Neuron (in vitro differentiated cells): ENCODE measurements around the gene ATG12.
"Not testable (repeated sequence)": the region's sequence is repeated elsewhere in the genome, so short reads cannot be mapped to it uniquely, and the experiment has no call there.

Experiments used
- H2AFZ ChIP-seq: one replicate; pipeline ENCODE4 v1.6.1; 2013; ENCODE audit warnings: low read depth, mild to moderate bottlenecking, inconsistent platforms, low read length, moderate library complexity
- H3K27me3 ChIP-seq: one replicate; pipeline ENCODE4 v1.6.1; 2013; ENCODE audit warnings: low read length; ENCODE audit not compliant: insufficient read depth
- H3K36me3 ChIP-seq: one replicate; pipeline ENCODE4 v1.6.1; 2013; ENCODE audit warnings: low read length; ENCODE audit not compliant: insufficient read depth
- H3K4me1 ChIP-seq: one replicate; pipeline ENCODE4 v1.6.1; 2013; ENCODE audit warnings: low read length; ENCODE audit not compliant: insufficient read depth
- H3K4me3 ChIP-seq: 2 replicates; pipeline ENCODE4 v1.5.1; 2013; ENCODE audit warnings: mild to moderate bottlenecking, low read length, moderate library complexity
- H3K9me3 ChIP-seq: one replicate; pipeline ENCODE4 v1.6.1; 2013; ENCODE audit warnings: low read length

The ATG12 gene

DNA sequence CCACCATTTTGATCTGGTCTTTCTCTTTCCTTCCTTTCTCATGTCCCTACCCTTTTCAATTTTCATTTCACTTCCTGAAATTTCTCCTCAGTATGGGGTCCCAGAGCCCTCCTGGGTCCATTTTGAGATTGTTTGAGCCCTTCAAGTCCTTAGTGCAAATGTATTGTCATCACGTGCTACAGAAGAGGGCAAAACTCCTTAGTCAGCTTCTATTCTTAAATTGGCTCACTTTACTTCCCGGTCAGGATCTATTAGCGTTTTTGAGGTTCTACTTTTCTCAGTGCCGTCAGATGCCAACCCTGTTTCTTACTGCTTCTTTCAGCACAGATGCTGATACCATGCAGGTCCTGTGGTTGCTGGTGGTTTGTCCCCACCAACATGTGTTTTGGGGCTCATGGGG lies 5.9 kb downstream of the ATG12 start:
- Histone ChIP-seq H3K36me3 (peaks cover 59% of the 10 kb centered on the region), H3K27me3 (no peaks in the 10 kb centered on the region), H2AFZ (no peak overlapping the region), H3K4me3 (no peak overlapping the region), H3K4me1 (peaks cover 14% of the 10 kb centered on the region), H3K9me3 (no peaks in the 10 kb centered on the region)

DNA sequence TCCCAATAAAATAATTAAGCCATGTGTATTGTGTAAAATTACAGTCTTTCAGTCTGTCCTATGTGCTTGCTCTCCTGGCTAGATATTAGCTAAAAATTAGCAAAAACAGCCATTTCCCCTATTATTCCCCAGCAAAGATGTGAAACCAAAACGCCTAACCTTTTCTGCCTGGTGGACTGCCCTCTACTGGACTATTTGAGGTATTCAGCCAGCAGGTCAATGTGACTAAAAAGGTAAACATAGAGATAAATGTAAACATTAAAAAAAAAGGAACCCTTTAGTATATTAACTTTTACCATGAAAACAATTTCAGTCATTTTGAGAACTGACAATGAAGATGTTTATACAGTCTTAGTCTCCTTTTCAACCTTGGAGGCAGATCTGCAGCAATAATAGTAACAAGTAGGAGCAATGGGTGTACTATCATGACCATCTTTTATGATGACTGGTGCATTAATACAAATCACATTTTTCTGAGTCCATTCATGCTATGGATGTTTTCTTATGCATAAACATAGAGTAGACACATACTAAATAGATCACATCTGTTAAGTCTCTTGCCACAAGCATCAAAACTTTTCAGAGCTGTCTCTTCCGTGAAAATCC lies 10.1 kb downstream of the ATG12 start:
- Histone ChIP-seq H3K9me3 (no peaks in the 10 kb centered on the region), H3K4me1 (no peaks in the 10 kb centered on the region), H3K4me3 (no peak overlapping the region), H3K36me3 (peaks cover 66% of the 10 kb centered on the region), H3K27me3 (no peaks in the 10 kb centered on the region), H2AFZ (no peak overlapping the region)

DNA sequence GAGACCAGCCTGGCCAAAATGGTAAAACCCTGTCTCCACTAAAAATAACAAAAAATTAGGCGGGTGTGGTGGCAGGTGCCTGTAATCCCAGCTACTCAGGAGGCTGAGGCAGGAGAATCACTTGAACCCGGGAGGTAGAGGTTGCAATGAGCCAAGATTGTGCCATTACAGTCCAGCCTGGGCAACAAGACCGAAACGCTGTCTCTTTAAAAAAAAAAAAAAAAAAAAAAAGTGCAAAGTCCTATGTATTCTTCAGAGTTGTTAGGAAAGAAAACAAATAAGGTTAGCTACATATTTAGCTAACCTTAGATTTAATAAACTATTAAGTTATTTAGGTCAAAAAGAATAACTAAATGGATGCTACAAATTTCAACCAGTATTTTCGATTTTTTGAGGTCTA lies 11.5 kb downstream of the ATG12 start:
- H3K4me1 ChIP-seq, result no peaks in the 10 kb centered on the region
- H2AFZ ChIP-seq, result no peak overlapping the region
- H3K27me3 ChIP-seq, result no peaks in the 10 kb centered on the region
- no peaks in the 10 kb centered on the region for H3K9me3 ChIP-seq
- H3K36me3 ChIP-seq, result peaks cover 55% of the 10 kb centered on the region
- H3K4me3 ChIP-seq, result no peak overlapping the region

DNA sequence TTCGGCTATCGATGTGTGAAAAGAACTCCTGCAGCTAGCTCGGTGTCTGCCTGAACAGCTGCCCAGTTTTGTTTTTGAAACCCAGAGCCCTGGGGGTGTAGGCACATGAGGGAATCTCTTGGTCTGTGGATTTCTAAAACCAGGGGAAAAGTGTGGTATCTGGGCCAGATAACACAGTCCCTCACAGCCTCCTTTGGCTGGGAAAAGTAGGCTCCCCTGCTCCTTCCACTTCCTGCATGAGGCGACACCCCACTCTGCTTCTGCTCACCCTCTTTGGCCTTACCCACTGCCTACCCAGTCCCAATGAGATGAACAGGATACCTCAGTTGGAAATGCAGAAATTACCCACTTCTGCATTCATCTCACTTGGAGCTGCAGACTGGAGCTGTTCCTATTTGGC lies 15.4 kb downstream of the ATG12 start:
- Histone ChIP-seq H3K9me3 (no peaks in the 10 kb centered on the region), H3K27me3 (no peaks in the 10 kb centered on the region)

DNA sequence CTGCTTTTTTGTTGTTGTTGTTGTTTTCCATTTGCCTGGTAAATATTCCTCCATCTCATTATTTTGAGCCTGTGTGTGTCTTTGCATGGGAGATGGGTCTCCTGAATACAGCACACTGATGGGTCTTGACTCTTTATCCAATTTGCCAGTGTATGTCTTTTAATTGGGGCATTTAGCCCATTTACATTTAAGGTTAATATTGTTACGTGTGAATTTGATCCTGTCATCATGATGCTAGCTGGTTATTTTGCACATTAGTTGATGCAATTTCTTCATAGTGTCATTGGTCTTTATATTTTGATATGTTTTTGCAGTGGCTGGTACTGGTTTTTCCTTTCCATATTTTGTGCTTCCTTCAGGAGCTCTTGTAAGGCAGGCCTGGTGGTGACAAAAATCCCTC lies 16.4 kb downstream of the ATG12 start:
- peaks cover 20% of the 10 kb centered on the region for H3K36me3 ChIP-seq
- H3K27me3 ChIP-seq, H2AFZ ChIP-seq, H3K4me1 ChIP-seq, H3K9me3 ChIP-seq, H3K4me3 ChIP-seq: not testable (repeated sequence)

More for the DNA sequence above, 15.4 kb downstream of the ATG12 start:
- H3K4me3 ChIP-seq, result no peak overlapping the region
- peaks cover 28% of the 10 kb centered on the region for H3K36me3 ChIP-seq
- no peaks in the 10 kb centered on the region for H3K4me1 ChIP-seq
- no peak overlapping the region for H2AFZ ChIP-seq

DNA sequence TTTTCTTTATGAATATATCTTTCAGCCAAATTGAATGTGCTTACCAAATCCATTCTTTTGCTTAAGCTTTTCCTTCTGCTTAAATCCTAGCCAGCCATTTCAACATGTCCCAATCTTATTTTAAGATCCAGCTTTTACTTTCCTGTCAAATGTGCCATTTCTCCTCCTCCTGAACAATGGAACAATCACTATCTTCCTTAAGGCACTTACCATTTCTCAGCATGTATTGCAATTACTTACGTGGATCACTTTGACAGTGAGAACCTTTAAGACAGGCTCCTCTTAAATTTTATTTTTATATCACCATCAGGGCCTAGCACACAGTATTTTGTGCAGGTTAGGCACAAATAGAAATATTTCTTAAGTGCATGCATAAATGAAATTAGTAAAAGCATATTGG lies 20.5 kb downstream of the ATG12 start:
- no peak overlapping the region for H3K4me3 ChIP-seq
- H3K36me3 ChIP-seq, result no peaks in the 10 kb centered on the region
- no peak overlapping the region for H2AFZ ChIP-seq
- no peaks in the 10 kb centered on the region for H3K9me3 ChIP-seq
- peaks cover 11% of the 10 kb centered on the region for H3K4me1 ChIP-seq
- no peaks in the 10 kb centered on the region for H3K27me3 ChIP-seq

DNA sequence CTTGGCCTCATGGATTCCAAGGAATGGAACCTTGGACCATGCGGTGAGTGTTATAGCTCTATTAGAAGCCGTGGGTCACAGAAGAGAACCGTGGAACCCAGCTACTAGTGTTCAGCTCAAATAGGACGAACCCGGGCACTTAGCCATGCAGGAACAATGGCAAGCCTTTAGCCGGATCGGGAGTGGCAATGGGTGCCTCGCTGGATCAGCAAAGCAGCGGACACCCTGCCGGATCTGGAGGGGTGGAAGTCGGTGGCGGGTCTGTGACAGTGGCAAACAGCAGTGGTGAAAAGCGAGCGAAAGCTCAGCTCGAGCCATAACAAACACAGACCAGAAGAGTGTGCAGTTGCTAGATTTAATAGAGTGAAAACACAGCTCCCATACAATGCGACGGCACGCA lies 22.5 kb downstream of the ATG12 start:
- H3K36me3 ChIP-seq, result no peaks in the 10 kb centered on the region
- peaks cover 30% of the 10 kb centered on the region for H3K4me1 ChIP-seq
- no peak overlapping the region for H2AFZ ChIP-seq
- no peaks in the 10 kb centered on the region for H3K27me3 ChIP-seq
- no peaks in the 10 kb centered on the region for H3K9me3 ChIP-seq
- H3K4me3 ChIP-seq, result no peak overlapping the region

DNA sequence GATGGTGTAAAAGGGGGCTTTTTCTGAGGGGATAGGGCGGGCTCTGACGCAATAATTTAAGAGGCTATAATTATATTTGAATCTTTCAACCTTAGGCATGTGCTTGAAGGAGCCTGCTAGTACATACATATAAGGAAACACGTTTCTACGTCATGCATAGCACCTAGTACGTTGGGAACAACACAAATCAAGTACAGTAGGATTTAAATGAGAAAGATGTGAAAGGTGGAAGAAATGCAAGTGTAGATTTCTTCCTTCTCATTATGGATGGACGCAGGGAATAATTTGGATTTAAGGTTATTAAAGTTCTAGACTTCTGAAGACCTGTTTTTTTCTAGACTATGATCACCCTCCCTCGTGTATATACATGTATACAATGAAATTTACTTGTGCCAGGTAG lies 24.0 kb downstream of the ATG12 start:
- Histone ChIP-seq H3K27me3 (no peaks in the 10 kb centered on the region), H3K36me3 (peaks cover 2% of the 10 kb centered on the region), H3K4me1 (peaks cover 34% of the 10 kb centered on the region), H3K4me3 (peak overlapping the region; percentile 65), H2AFZ (no peak overlapping the region), H3K9me3 (no peaks in the 10 kb centered on the region)

DNA sequence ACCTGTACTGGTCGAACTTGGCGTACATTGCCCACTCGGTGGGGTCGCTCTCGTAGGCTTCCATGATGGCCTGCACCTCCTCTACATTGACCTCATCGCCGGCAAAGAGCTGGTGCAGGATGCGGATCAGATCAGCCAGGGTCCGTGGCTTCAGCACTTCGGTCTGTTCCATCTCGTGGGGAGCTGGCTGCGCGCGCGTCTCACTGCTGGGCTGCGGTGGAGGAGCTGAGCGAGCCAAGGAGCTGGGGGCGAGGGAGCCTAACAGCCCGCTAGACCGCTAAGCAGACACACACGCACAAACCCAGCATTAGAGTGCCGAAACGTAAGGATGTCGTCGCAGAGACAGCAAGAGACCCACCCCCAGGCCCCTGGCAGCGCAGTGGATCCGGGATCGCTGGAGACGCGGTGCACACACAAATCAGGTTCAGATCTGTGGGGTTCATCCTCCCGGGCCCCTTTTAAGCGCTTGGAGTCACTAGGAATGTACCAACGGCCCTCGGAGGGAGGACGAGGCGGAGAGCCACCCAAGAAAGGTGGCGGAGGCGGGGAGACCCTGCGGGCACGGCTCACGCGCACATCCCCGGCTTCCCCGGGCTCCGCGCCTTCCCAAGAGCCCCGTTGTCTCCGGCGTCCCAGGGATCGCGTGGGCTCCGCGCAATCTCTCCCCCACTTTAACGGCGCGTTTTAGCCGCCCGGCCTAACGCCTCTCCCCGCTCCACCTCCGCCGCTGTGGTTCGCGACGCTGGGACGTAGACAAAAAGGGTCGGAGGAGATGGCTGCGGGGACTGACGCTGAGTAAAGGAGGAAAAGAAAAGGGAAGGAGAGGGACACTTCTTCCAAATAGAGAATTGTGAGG lies 24.9 kb downstream of the ATG12 start, which contains the start of gene CDO1:
Gene CDO1, minus strand, starts transcription at position 434 of the 856 bp plus-strand sequence. Its CDS starts 262 bp downstream, at position 172.
- peak within 1 kb of the TSS; percentile 65 for H3K4me3 ChIP-seq
- no peaks in the 10 kb centered on the region for H3K9me3 ChIP-seq
- peaks cover 9% of the 10 kb centered on the region for H3K36me3 ChIP-seq
- peak within 1 kb of the TSS; percentile 85 for H2AFZ ChIP-seq
- no peaks in the 10 kb centered on the region for H3K27me3 ChIP-seq
- H3K4me1 ChIP-seq, result peaks cover 35% of the 10 kb centered on the region

DNA sequence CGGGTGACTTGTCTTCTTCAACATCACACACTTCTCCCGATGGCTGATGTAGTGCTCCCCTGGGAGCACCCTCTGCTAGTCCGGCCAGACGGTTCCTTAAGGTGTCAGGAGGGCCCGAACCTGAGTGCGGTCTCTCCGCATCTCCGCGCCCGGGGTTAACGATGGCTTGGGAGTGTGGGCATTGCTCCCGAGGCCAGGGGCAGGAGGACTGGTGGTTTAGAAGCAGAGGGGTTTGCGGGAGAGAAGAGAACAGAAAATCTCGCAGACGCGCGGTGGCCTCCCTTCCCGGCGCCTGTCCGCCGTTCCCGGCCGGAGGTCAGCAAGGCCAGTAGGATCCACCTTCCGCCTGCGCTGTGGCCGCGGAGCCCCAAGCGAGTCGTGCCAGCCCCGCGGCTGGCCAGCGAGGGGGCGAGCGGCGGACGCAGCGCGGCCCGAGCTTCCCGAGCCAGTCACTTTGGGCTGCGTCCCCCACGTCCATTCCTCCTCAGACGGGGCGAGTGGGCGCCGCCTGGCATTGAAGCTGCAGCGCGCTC lies 25.6 kb downstream of the ATG12 start:
- Histone ChIP-seq H3K4me1 (peaks cover 35% of the 10 kb centered on the region), H3K27me3 (no peaks in the 10 kb centered on the region), H3K9me3 (no peaks in the 10 kb centered on the region), H3K36me3 (peaks cover 11% of the 10 kb centered on the region), H3K4me3 (peak overlapping the region; percentile 65), H2AFZ (no peak overlapping the region)

DNA sequence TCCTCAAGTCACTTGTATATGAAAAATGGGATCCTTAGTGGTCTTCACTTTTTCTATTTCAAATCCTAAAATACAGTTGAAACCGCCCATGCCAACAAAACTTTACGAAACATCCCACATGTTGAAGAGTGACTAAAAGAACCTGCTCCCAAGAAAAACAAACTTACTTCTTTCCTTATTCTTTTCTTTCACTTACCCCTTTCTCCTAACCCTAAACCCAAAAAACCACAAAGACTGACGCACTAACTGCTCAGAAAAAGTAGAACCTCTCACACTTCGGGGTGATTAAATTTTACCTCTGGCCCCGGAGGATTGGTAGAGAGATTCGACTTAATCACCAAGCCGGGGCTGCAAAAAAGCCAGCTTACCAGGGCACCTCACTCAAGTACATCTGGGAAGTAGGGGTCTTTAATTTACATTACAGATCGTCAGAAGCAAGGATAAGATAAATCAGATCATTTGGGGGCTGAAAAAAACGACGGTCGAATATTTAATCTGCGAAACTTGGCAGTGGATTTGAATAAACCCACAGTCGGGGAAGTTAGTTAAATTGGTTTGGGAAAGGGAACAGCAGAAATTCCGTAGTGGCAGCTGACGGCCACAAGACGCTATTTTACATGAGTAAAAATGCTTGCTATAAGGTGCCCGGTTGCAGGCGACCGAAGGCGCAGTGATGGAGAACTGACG lies 26.2 kb downstream of the ATG12 start:
- peaks cover 35% of the 10 kb centered on the region for H3K4me1 ChIP-seq
- peaks cover 17% of the 10 kb centered on the region for H3K36me3 ChIP-seq
- H3K4me3 ChIP-seq, result peak overlapping the region; percentile 65
- H3K27me3 ChIP-seq, result no peaks in the 10 kb centered on the region
- H2AFZ ChIP-seq, result no peak overlapping the region
- H3K9me3 ChIP-seq, result no peaks in the 10 kb centered on the region

DNA sequence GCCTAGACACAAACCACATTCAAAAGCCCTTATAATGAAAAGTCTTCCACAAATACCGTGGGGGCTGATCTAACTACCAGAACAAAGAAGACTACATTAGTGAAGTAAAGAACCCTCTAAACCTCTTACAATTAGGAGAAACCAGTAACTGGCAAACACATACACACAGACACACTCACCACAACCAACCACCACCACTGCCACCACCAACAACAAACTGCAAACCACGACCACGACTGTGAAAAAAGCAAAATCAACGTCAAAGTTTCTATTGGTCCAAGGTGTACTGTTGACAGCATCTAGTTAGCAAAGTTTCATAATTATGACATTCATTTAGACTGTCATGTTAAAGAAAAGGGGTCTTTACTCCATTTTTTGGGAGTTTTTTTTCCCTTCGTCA lies 27.6 kb downstream of the ATG12 start:
- Histone ChIP-seq H3K4me1 (peaks cover 35% of the 10 kb centered on the region), H3K9me3 (no peaks in the 10 kb centered on the region), H3K36me3 (peaks cover 31% of the 10 kb centered on the region), H3K27me3 (no peaks in the 10 kb centered on the region), H3K4me3 (peak overlapping the region; percentile 65), H2AFZ (no peak overlapping the region)

DNA sequence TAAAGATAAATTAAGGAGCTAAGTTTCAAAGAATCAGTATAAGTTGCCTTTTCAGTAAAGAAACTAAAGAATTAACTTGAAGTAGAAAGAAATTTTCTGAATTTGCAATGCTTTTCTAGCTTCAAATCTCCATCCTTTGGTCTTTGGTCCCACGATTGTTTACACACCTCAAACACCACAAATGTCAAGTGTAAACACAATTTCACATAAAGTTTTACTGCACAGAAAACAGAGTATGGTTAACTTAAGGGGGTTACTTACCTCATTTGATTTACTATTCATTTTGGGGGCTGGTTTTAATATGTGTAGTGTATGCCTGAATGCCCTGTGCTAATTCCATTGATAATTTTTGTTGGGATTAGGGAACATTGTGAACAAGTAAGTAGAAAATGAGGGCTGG lies 29.0 kb downstream of the ATG12 start:
- H3K9me3 ChIP-seq, result no peaks in the 10 kb centered on the region
- H3K27me3 ChIP-seq, result no peaks in the 10 kb centered on the region
- H2AFZ ChIP-seq, result no peak overlapping the region
- peaks cover 27% of the 10 kb centered on the region for H3K4me1 ChIP-seq
- no peak overlapping the region for H3K4me3 ChIP-seq
- peaks cover 44% of the 10 kb centered on the region for H3K36me3 ChIP-seq
